SK-N-SH (cell line): ENCODE measurements around the gene LIMS1.

Experiments
- JUND ChIP-seq: IDR thresholded peaks from 2 replicates; pipeline ENCODE4 v1.4.0; 2012
- MEF2A ChIP-seq: IDR thresholded peaks from 2 replicates; pipeline ENCODE4 v1.4.0; 2012; ENCODE audit warnings: low read depth, borderline replicate concordance
- TF ChIP-seq, protein P1 (sequence below): fragments of 200-600 bp; sonication (generic); IDR thresholded peaks from 2 replicates; pipeline ENCODE4 v1.6.1; 2017; ENCODE audit warnings: antibody characterized with exemption, mild to moderate bottlenecking, moderate library complexity
- TF ChIP-seq, protein P2 (sequence below): IDR thresholded peaks from 2 replicates; pipeline ENCODE4 v1.4.0; 2012; ENCODE audit warnings: low read depth

DNA sequence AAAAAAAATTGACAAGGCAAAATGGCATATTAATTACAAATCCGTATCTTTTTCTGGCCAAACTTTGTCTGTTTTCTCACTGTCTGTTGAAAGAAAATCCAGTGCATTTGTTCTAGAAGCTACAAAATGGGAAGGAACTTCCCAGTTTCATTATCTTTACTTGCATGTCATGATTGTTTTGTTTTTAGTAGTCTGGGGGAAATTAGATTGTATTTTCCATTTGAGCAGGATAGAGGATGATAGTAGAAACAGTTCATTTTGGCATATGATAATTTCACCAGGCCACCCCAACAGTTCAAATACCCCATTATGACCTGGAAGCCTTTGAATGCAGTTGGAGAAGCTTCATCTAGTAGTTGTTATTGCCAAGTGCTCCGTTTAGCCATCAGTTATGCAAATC lies 107.5 kb downstream of the LIMS1 start:
- TF ChIP-seq, protein P1, sequence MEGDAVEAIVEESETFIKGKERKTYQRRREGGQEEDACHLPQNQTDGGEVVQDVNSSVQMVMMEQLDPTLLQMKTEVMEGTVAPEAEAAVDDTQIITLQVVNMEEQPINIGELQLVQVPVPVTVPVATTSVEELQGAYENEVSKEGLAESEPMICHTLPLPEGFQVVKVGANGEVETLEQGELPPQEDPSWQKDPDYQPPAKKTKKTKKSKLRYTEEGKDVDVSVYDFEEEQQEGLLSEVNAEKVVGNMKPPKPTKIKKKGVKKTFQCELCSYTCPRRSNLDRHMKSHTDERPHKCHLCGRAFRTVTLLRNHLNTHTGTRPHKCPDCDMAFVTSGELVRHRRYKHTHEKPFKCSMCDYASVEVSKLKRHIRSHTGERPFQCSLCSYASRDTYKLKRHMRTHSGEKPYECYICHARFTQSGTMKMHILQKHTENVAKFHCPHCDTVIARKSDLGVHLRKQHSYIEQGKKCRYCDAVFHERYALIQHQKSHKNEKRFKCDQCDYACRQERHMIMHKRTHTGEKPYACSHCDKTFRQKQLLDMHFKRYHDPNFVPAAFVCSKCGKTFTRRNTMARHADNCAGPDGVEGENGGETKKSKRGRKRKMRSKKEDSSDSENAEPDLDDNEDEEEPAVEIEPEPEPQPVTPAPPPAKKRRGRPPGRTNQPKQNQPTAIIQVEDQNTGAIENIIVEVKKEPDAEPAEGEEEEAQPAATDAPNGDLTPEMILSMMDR = no peak
- TF ChIP-seq MEF2A (no peak), JUND (no peak)
- TF ChIP-seq, protein P2, sequence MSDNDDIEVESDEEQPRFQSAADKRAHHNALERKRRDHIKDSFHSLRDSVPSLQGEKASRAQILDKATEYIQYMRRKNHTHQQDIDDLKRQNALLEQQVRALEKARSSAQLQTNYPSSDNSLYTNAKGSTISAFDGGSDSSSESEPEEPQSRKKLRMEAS = no peak
